ENCODE results near the gene SLC25A1. TPM values are rescaled to one million over a fixed set of nuclear protein-coding genes. Genes with fewer than 3 reads are reported as not detected.

Gene SLC25A1
- total and polyA plus RNA-seq, 10 of the 15 experiments (the other 5 are each of a cell fraction or from before 2014, with no cell fraction given) = 2.3 to 79.0 (median 30.3) TPM

DNA sequence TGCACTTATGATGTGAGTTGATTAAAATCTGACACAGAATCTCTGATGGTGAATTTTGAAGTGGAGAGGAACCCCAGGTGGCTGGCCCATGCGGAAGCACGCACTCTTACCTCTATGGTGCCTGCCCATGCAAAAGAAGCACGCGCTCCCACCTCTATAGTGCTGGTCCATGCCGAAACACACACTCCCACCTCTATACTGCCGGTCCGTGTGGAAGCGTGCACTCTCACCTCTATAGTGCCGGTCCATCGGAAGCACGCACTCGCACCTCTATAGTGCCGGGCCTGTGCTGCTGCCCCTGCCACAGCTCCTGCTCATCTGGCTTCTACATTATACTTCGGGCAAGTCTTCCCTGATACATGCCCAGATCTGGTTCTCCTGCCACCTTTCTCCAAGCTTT, 36.8 kb upstream of the SLC25A1 start:
- Histone ChIP-seq H3K4me2 (ENCODE audit: control insufficient read depth, insufficient read depth) (no peak overlapping the region), H3K9me3 (replicated peaks; ENCODE audit: control insufficient read depth, insufficient read depth, low read length) (no peaks in the 10 kb centered on the region), H3K9ac (ENCODE audit: control insufficient read depth, insufficient read depth, low read length) (no peak overlapping the region), H3K4me1 (ENCODE audit: control insufficient read depth, insufficient read depth, low read length) (no peaks in the 10 kb centered on the region; the same call in 1 of the 2 replicates), H4K20me1 (ENCODE audit: control insufficient read depth, insufficient read depth) (no peaks in the 10 kb centered on the region), H3K36me3 (ENCODE audit: control insufficient read depth in 2 of 2, insufficient read depth in 2 of 2, low read length in 1 of 2) (no peaks in the 10 kb centered on the region), H2AFZ (ENCODE audit: control insufficient read depth, low read depth, low read length) (no peak overlapping the region), H3K27ac (ENCODE audit: control insufficient read depth, insufficient read depth) (no peak overlapping the region), H3K4me3 (no peak overlapping the region), H3K79me2 (ENCODE audit: control insufficient read depth, insufficient read depth, low read length) (no peaks in the 10 kb centered on the region), H3K27me3 (replicated peaks in 1 of 2; ENCODE audit: control insufficient read depth in 2 of 2, insufficient read depth in 2 of 2, low read length in 1 of 2) (peaks cover 0 to 2% of the 10 kb centered on the region in 2 experiments; a peak in 1 of 4 replicates)
- in situ Hi-C loops (cut with MboI) (no loop called here), intact Hi-C loops (cut with micrococcal nuclease; ENCODE audit: unreplicated experiment) (loop anchor here (10.0 kb wide), 1 partner anchor 49 kb away; no protein-coding TSS in a partner anchor)
- ChIA-PET SMC1A (ENCODE audit: uncharacterized antibody, unreplicated experiment) (interaction anchor here (1.5 kb wide), 1 partner anchor 21 kb away, joined by 3 read pairs; no protein-coding TSS in a partner anchor), POLR2A (no interaction called here), RAD21 (ENCODE audit: unreplicated experiment) (interaction anchor here (1.2 kb wide), 1 partner anchor 37 kb away, joined by 3 read pairs; the partner anchor contains the start of gene SLC25A1), CTCF (no interaction called here)
- BruUV-seq (replicated peaks) = no TSS peak
- 81% methylated on average over 14 of the region's 14 CpGs for WGBS (ENCODE audit: insufficient coverage, insufficient replicate concordance, low lambda C conversion rate, missing lambda C conversion rate)
- DNase-seq (ENCODE audit: low read depth, low spot score) = no peak
- FAIRE-seq = no peak
- ATAC-seq = no peak
- no peak for TF ChIP-seq BRCA1 (IDR thresholded peaks at IDR 0.05; ENCODE audit: low read depth, low read length)
- TF ChIP-seq, protein P1, sequence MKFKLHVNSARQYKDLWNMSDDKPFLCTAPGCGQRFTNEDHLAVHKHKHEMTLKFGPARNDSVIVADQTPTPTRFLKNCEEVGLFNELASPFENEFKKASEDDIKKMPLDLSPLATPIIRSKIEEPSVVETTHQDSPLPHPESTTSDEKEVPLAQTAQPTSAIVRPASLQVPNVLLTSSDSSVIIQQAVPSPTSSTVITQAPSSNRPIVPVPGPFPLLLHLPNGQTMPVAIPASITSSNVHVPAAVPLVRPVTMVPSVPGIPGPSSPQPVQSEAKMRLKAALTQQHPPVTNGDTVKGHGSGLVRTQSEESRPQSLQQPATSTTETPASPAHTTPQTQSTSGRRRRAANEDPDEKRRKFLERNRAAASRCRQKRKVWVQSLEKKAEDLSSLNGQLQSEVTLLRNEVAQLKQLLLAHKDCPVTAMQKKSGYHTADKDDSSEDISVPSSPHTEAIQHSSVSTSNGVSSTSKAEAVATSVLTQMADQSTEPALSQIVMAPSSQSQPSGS (IDR thresholded peaks at IDR 0.05; ENCODE audit: low read length) = no peak
- no peak for TF ChIP-seq WRNIP1 (IDR thresholded peaks at IDR 0.05; ENCODE audit: borderline replicate concordance, low read depth, low read length)
- TF ChIP-seq GABPA (IDR thresholded peaks at IDR 0.05; ENCODE audit: low read depth) = no peak
- TF ChIP-seq IKZF1 (conservative IDR thresholded peaks at IDR 0.05) = no peak
- no peak for TF ChIP-seq SREBF1 (IDR thresholded peaks at IDR 0.05; ENCODE audit: low read length)
- TF ChIP-seq SUZ12 (IDR thresholded peaks at IDR 0.05; ENCODE audit: unreplicated experiment) = no peak
- TF ChIP-seq, protein P2, sequence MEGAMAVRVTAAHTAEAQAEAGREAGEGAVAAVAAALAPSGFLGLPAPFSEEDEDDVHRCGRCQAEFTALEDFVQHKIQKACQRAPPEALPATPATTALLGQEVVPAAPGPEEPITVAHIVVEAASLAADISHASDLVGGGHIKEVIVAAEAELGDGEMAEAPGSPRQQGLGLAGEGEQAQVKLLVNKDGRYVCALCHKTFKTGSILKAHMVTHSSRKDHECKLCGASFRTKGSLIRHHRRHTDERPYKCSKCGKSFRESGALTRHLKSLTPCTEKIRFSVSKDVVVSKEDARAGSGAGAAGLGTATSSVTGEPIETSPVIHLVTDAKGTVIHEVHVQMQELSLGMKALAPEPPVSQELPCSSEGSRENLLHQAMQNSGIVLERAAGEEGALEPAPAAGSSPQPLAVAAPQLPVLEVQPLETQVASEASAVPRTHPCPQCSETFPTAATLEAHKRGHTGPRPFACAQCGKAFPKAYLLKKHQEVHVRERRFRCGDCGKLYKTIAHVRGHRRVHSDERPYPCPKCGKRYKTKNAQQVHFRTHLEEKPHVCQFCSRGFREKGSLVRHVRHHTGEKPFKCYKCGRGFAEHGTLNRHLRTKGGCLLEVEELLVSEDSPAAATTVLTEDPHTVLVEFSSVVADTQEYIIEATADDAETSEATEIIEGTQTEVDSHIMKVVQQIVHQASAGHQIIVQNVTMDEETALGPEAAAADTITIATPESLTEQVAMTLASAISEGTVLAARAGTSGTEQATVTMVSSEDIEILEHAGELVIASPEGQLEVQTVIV (IDR thresholded peaks at IDR 0.05; ENCODE audit: borderline replicate concordance, partially characterized antibody) = no peak
- TF ChIP-seq, protein P3, sequence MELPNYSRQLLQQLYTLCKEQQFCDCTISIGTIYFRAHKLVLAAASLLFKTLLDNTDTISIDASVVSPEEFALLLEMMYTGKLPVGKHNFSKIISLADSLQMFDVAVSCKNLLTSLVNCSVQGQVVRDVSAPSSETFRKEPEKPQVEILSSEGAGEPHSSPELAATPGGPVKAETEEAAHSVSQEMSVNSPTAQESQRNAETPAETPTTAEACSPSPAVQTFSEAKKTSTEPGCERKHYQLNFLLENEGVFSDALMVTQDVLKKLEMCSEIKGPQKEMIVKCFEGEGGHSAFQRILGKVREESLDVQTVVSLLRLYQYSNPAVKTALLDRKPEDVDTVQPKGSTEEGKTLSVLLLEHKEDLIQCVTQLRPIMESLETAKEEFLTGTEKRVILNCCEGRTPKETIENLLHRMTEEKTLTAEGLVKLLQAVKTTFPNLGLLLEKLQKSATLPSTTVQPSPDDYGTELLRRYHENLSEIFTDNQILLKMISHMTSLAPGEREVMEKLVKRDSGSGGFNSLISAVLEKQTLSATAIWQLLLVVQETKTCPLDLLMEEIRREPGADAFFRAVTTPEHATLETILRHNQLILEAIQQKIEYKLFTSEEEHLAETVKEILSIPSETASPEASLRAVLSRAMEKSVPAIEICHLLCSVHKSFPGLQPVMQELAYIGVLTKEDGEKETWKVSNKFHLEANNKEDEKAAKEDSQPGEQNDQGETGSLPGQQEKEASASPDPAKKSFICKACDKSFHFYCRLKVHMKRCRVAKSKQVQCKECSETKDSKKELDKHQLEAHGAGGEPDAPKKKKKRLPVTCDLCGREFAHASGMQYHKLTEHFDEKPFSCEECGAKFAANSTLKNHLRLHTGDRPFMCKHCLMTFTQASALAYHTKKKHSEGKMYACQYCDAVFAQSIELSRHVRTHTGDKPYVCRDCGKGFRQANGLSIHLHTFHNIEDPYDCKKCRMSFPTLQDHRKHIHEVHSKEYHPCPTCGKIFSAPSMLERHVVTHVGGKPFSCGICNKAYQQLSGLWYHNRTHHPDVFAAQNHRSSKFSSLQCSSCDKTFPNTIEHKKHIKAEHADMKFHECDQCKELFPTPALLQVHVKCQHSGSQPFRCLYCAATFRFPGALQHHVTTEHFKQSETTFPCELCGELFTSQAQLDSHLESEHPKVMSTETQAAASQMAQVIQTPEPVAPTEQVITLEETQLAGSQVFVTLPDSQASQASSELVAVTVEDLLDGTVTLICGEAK (IDR thresholded peaks at IDR 0.05; ENCODE audit: borderline replicate concordance) = no peak
- TF ChIP-seq, protein P4, sequence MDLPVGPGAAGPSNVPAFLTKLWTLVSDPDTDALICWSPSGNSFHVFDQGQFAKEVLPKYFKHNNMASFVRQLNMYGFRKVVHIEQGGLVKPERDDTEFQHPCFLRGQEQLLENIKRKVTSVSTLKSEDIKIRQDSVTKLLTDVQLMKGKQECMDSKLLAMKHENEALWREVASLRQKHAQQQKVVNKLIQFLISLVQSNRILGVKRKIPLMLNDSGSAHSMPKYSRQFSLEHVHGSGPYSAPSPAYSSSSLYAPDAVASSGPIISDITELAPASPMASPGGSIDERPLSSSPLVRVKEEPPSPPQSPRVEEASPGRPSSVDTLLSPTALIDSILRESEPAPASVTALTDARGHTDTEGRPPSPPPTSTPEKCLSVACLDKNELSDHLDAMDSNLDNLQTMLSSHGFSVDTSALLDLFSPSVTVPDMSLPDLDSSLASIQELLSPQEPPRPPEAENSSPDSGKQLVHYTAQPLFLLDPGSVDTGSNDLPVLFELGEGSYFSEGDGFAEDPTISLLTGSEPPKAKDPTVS (IDR thresholded peaks at IDR 0.05; ENCODE audit: low read depth, low read length) = no peak
- no peak for TF ChIP-seq CREM (IDR thresholded peaks at IDR 0.05; ENCODE audit: low read depth)
- TF ChIP-seq NBN (IDR thresholded peaks at IDR 0.05) = no peak
- TF ChIP-seq TBL1XR1 (IDR thresholded peaks at IDR 0.05; ENCODE audit: low read depth, low read length) = no peak
- TF ChIP-seq NFIC (IDR thresholded peaks at IDR 0.05; ENCODE audit: low read depth, low read length) = no peak
- TF ChIP-seq, protein P5, sequence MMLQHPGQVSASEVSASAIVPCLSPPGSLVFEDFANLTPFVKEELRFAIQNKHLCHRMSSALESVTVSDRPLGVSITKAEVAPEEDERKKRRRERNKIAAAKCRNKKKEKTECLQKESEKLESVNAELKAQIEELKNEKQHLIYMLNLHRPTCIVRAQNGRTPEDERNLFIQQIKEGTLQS (IDR thresholded peaks at IDR 0.05; ENCODE audit: borderline replicate concordance, extremely low read depth, low read depth, low read length) = no peak

Measured in GM12878 (cell line).